Stimulated activated CD4-positive, alpha-beta T cell treated with anti-CD3 and anti-CD28 coated beads, TNF-alpha, amount 100 ng/mL, for 24 hours (primary cell): ENCODE results near the gene ENTPD3.
A peak's percentile ranks its signal among the peaks of the same experiment; 100 is the strongest.
"Not testable (repeated sequence)": the region's sequence is repeated elsewhere in the genome, so short reads cannot be mapped to it uniquely, and the experiment has no call there.

Experiments
- DNase-seq, 3 experiments: peaks; one replicate each; pipeline ENCODE4 v3.0.0-alpha.2; 2020; ENCODE audit warnings: low read depth in 3 of 3

The ENTPD3 gene

DNA sequence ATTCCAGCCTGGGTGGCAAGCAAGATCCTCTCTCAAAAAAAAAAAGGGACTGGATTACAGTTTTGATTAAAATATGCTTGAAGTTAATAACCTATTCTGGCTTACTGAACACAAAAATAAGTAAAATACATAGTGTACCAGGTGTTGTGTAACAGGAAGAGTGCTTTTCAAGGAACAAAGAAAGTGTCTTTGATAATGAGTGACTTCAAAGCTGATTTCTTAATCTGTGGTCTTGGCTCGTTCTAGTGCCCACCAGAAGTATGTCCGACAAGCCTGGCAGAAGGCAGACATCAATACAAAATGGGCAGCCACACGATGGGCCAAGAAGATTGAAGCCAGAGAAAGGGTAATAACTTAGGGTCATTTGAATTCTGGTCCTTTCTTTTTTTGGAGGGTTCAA is 74.2 kb downstream of the ENTPD3 start:
- DNase-seq: no peak

DNA sequence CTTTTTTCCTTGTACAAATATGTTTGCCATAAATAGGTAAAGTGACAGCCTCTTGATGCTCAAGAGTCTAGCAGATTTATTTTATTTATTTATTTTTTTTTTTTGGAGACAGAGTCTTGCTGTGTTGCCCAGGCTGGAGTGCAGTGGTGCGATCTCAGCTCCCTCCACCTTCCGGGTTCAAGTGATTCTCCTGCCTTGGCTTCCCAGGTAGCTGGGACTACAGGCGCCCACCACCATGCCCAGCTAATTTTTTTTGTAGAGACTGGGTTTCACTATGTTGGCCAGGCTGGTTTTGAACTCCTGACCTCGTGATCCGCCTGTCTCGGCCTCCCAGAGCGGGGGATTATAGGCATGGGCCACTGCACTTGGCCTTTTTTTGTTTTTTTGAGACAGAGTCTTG is 75.9 kb downstream of the ENTPD3 start:
- DNase-seq: not testable (repeated sequence)

DNA sequence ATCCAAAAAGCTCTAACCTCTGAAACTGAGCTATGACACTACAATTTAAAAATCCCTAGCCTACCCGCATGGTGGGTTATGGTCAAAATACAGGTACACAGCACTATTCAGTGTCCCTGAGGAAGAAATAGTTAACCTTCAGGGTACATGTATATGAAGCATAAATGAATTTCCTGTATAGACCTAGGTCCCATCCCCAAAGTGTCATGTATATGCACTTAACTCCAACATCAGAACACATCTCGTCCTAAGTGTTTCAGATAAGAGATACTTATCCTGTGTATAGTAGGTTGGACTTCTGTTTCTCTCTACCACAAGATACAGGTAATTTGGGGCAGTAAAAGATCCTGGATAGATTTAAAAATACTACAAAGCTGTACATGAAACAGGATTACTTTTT is 76.6 kb downstream of the ENTPD3 start:
- no peak for DNase-seq

DNA sequence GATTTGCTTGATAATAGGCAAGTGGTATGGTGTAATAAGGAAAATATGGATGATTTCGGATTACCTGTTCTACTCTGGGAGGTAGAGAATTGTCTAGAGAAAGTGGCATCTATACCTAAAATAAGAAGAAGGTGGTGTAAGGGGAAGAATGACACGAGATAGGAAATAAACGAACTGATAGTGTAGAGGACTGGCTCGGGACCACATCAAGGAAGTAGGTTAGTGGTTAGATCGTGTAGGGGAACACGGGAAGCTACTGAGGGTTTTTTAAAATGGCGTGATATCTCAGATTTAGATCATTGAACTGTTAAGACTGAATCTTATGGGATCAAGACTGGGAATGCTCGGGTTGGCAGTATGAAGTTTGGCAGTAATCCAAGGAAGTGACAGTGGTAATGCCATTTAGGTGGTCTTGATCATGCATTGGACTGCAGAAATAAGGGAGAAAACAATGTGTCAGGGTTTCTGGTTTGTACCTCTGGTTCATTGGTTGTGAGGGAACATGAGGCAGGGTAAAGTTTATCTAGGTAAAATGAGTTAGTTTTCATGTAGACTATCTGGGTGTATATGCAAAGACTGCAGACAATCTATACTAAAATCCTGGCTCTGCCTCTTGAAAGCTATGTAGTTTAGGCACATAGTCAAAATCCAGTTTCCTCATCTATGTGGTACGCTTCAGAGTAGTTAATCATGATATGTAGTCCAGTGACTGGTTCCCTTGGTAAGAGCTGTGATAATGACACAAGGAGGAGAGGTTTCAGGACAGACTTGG is 77.5 kb downstream of the ENTPD3 start:
- no peak for DNase-seq

DNA sequence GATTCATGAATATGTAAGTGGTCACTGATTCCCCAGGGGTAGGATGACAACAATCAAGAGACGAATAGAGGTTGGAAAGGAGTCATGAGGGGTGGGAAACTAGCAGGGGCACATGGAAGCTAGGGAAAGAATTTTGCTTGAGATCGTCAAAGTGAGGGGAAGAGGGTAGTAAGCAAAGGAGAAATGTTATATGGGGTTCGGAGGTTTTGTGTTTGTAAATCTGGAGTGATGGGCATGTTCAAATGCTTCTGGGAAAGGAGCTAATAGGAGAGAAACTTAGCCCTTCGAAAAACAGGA is 78.1 kb downstream of the ENTPD3 start:
- DNase-seq: no peak

DNA sequence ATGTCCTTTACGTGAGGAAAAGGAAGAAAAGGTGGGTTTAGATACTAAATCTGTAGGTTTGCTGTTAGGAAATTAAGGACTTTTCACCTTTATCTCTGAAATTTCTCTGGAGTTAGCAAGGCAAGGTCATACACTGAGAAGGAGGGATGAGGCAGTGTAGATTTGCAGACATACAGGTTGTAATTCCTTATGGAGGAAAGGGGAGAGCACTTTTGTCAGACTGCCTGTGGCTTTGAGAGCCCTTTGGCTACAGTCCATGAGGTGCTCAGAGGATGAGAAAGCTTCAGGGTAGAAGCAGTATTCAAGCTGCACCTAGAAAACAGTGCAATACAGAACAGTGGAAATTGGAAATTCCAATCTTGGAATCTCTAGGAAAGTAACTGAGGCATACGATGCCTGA is 78.5 kb downstream of the ENTPD3 start:
- DNase-seq: no peak

DNA sequence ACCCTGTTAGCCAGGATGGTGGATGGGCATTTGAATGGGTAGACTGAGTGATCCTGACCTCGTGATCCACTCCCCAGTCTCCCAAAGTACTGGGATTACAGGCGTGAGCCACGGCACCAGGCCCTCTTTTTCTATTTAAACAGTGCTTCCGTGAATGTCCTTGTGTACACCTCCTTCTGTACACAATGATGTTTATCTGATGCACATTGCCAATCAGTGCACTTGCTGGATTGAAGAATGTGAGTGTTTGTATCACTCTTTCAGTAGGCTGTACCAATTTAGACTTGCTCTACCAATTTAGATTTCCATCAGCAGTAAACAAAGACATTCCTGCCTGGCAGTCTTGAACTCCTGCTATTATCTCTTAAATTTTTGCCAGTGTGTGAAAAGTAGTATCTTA is 81.0 kb downstream of the ENTPD3 start:
- DNase-seq: no peak

DNA sequence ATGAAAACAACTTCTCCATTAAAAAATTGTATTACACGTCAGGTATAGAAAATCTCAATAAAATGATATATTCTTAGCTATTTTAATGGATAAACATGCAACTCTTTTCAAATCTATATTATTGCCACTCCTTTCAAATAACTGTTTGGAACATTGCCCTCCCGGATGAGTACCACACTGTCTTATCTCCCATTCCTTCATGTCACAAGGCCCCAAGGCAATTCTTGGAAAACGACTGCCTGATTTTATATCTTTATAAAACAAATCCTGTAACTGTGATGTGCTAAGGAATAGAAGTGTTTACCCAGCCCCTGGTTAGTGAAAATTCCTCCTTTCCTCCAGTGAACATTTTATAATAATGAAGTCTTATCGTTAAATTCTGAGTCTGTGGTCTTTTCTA is 83.7 kb downstream of the ENTPD3 start:
- DNase-seq: no peak

DNA sequence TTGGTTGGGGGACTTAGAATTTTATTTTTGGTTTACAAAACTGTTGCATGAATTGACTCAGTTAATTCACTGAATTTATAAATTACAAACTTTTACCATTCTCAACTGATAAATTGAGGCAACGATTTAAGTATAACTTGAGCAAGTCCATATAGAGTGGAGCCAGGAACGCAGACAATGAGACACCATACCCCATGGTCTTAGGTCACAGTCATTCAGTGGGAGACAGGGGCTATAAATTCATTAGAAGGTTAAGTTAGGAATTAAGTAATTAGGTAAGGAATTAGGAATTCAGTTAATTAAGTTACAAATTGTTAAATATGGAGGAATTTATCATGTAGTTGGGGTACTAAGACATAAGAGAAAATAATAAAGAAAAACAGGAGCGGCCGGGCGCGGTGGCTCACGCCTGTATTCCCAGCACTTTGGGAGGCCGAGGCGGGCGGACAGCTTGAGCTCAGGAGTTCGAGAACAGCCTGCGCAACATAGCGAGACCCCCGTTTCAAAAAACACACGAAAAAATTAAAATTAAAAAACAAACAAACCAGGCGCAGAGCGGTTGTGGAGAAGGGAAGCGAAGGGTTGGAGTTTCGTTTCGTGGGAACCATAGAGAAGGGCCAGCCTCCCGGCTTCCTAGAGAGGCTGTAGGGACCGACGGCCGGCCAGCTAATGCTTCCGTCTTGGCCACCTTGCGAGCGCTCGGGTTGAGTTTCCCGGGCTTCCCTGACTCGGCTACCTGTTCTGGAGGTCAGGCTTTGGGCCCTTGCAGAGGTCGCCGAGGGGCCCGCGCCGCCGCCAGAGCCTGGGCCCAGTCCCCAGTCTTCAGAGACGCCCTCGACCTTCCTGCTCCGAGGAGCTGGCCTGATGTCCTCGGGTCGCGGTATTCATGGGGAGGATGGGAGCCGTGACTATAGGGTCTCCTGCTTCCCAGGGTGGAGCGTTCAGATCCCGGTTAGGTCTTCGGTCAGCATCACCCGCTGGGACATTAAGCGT is 89.8 kb downstream of the ENTPD3 start, which contains the start of gene ZNF619:
Gene ZNF619 (plus strand): TSS at position 645 of the 993 bp plus-strand sequence. CDS start 858 bp downstream, outside the sequence.
- peak in 1 of 3 experiments; percentile 43 for DNase-seq

DNA sequence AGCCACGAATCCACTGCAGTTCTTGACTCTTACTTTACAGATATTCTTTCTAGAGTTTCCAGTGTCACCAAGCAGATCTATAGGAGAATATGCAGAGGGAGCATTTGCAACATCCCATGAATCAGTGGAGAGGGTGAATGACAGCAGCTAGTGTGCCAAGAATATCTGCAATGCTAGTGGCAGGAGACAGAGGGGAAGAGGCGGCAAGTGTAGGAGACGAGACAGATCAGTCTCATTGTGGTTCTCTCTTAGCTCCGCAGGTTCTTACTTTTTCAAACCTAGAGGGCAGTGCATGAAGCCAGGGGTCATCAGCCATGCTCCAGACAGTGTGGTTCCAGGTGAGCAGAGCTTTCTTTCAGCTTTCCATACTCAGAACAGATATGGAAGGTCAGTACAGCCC is 90.7 kb downstream of the ENTPD3 start:
- DNase-seq: no peak
